ENCODE measurements around the gene IGSF21.

DNA sequence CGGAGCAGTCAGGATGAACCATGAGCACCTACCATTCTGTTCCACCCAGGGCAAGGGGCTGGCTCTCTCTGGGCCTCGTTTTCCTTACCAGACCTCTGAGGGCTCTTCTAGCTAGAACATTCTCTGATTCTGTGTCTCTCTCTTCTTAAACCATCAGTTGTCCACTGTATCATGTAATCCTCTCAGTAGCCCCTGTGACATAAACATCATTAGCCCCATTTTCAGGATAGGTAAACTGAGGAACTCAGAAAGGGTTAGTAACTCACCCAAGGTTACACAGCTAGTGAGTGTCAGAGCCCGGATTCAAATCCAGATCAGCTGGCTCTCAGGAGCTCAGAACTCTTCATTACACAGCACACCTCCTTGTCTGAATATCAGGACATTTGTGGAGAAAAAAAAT lies 22.8 kb downstream of the IGSF21 start:
- TF ChIP-seq, protein P1, sequence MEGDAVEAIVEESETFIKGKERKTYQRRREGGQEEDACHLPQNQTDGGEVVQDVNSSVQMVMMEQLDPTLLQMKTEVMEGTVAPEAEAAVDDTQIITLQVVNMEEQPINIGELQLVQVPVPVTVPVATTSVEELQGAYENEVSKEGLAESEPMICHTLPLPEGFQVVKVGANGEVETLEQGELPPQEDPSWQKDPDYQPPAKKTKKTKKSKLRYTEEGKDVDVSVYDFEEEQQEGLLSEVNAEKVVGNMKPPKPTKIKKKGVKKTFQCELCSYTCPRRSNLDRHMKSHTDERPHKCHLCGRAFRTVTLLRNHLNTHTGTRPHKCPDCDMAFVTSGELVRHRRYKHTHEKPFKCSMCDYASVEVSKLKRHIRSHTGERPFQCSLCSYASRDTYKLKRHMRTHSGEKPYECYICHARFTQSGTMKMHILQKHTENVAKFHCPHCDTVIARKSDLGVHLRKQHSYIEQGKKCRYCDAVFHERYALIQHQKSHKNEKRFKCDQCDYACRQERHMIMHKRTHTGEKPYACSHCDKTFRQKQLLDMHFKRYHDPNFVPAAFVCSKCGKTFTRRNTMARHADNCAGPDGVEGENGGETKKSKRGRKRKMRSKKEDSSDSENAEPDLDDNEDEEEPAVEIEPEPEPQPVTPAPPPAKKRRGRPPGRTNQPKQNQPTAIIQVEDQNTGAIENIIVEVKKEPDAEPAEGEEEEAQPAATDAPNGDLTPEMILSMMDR (IDR thresholded peaks at IDR 0.05), result no peak
- no peak for TF ChIP-seq POLR2A (IDR thresholded peaks at IDR 0.05)

All from thyroid gland (tissue), 4 donors.